ENCODE results near the gene CDCA5.

- no peak for TF ChIP-seq CTCF (conservative IDR thresholded peaks at IDR 0.05; ENCODE audit: low read depth, low read length)
- no peak for TF ChIP-seq EZH2 (IDR thresholded peaks at IDR 0.05; ENCODE audit: low read length, unreplicated experiment)
- no peak for TF ChIP-seq EZH2phosphoT487 (IDR thresholded peaks at IDR 0.05; ENCODE audit: borderline replicate concordance, low read length)
Observed at GRCh38 chr11:65087216-65087615, 3.4 kb upstream of the CDCA5 start.
